GM12878 (cell line): ENCODE measurements around the gene SMG5.

Experiments
- CBX5 ChIP-seq: sonication (generic); IDR thresholded peaks from 2 replicates; pipeline ENCODE4 v1.6.1; 2016; ENCODE audit warnings: low read depth, moderate library complexity, mild to moderate bottlenecking, inconsistent platforms
- HDAC6 ChIP-seq: fragments of 200-600 bp; sonication (generic); IDR thresholded peaks from one replicate; pipeline ENCODE4 v1.8.0; 2017; ENCODE audit warnings: antibody characterized with exemption; ENCODE audit not compliant: unreplicated experiment
- NR2C1 ChIP-seq: fragments of 450-650 bp; IDR thresholded peaks from 2 replicates; pipeline ENCODE4 v1.6.1; 2017; ENCODE audit warnings: antibody characterized with exemption, mild to moderate bottlenecking, moderate library complexity
- TF ChIP-seq, protein P1 (sequence below), 3 experiments: IDR thresholded peaks in 2 of 3; conservative IDR thresholded peaks in 1 of 3; 2 replicates each; pipeline ENCODE4 v1.5.1; 2011; ENCODE audit warnings: low read depth in 3 of 3, low read length in 3 of 3, mild to moderate bottlenecking in 3 of 3, control low read depth in 2 of 3, moderate library complexity in 2 of 3, inconsistent platforms in 1 of 3, mixed read lengths in 1 of 3; ENCODE audit not compliant: control insufficient read depth in 2 of 3, insufficient read depth in 1 of 3; ENCODE audit errors: extremely low read depth in 1 of 3

DNA sequence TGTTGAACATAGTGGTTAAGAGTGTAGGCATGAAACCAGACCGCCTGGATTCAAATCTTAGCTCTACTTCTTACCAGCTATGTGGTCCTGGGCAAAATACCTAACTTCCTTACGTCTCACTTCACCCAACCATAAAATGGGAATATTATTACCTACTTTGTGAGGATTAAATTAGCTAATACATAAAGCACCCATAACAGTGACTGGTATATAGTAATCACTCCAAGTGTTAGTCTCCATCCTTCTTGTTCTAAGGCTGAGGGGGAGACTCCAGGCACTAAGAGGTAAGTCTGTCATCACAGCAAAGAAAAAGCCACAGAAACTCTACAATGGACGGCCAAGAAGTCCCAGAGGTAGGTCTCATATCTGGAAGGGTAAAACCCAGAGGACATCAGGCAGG, 2.8 kb downstream of the SMG5 start:
- no peak for TF ChIP-seq NR2C1
- TF ChIP-seq, protein P1, sequence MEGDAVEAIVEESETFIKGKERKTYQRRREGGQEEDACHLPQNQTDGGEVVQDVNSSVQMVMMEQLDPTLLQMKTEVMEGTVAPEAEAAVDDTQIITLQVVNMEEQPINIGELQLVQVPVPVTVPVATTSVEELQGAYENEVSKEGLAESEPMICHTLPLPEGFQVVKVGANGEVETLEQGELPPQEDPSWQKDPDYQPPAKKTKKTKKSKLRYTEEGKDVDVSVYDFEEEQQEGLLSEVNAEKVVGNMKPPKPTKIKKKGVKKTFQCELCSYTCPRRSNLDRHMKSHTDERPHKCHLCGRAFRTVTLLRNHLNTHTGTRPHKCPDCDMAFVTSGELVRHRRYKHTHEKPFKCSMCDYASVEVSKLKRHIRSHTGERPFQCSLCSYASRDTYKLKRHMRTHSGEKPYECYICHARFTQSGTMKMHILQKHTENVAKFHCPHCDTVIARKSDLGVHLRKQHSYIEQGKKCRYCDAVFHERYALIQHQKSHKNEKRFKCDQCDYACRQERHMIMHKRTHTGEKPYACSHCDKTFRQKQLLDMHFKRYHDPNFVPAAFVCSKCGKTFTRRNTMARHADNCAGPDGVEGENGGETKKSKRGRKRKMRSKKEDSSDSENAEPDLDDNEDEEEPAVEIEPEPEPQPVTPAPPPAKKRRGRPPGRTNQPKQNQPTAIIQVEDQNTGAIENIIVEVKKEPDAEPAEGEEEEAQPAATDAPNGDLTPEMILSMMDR (IDR thresholded peaks at IDR 0.05 in 2 of 3, conservative IDR thresholded peaks at IDR 0.05 in 1 of 3; ENCODE audit: control insufficient read depth in 2 of 3, extremely low read depth in 1 of 3, insufficient read depth in 1 of 3, low read depth in 3 of 3, low read length in 3 of 3), result no peak
- TF ChIP-seq HDAC6, result no peak
- TF ChIP-seq CBX5, result no peak
